HUES48 (cell line): Measurements from ENCODE around the gene DHRS7B.

Experiments used
- H3K27ac ChIP-seq: one replicate; pipeline ENCODE4 v1.7.0; 2013; ENCODE audit warnings: low read depth, low read length, inconsistent platforms
- H3K27me3 ChIP-seq: 2 replicates; pipeline ENCODE4 v1.6.1; 2013; ENCODE audit warnings: mild to moderate bottlenecking, low read length; ENCODE audit not compliant: control insufficient read depth, insufficient read depth
- H3K36me3 ChIP-seq: 2 replicates; pipeline ENCODE4 v1.6.1; 2013; ENCODE audit warnings: low read length; ENCODE audit not compliant: control insufficient read depth, insufficient read depth
- H3K4me1 ChIP-seq: 2 replicates; pipeline ENCODE4 v1.6.1; 2013; ENCODE audit warnings: mild to moderate bottlenecking, low read length; ENCODE audit not compliant: control insufficient read depth, insufficient read depth
- H3K4me3 ChIP-seq: 2 replicates; pipeline ENCODE4 v1.5.1; 2013; ENCODE audit warnings: mild to moderate bottlenecking, low read depth, low read length
- H3K9ac ChIP-seq: 2 replicates; pipeline ENCODE4 v1.6.1; 2013; ENCODE audit warnings: mild to moderate bottlenecking, low read depth, low read length, moderate library complexity
- H3K9me3 ChIP-seq: 2 replicates; pipeline ENCODE4 v1.6.1; 2013; ENCODE audit warnings: low read length; ENCODE audit not compliant: control insufficient read depth, insufficient read depth

Gene DHRS7B

GRCh38 chr17:21211825-21212479 lies 85.2 kb downstream of the DHRS7B start:
- Histone ChIP-seq H3K36me3 (peaks cover 31% of the 10 kb centered on the region), H3K27me3 (no peaks in the 10 kb centered on the region), H3K27ac (no peak overlapping the region), H3K9me3 (no peaks in the 10 kb centered on the region), H3K4me1 (peaks cover 20% of the 10 kb centered on the region), H3K4me3 (peak overlapping the region; percentile 94), H3K9ac (0 out of 2 replicates have a peak overlapping the region, but pooled peaks have one; percentile 31)

GRCh38 chr17:21212826-21213637 lies 86.3 kb downstream of the DHRS7B start:
- Histone ChIP-seq H3K27me3 (no peaks in the 10 kb centered on the region), H3K9ac (peak overlapping the region; percentile 97), H3K9me3 (no peaks in the 10 kb centered on the region), H3K4me1 (peaks cover 20% of the 10 kb centered on the region), H3K4me3 (peak overlapping the region; percentile 94), H3K27ac (peak overlapping the region; percentile 97), H3K36me3 (peaks cover 31% of the 10 kb centered on the region)

- H3K27ac ChIP-seq, result peak overlapping the region; percentile 97
- no peaks in the 10 kb centered on the region for H3K27me3 ChIP-seq
- H3K4me1 ChIP-seq, result peaks cover 20% of the 10 kb centered on the region
- H3K4me3 ChIP-seq, result peak overlapping the region; percentile 94
- peak overlapping the region; percentile 97 for H3K9ac ChIP-seq
- peaks cover 25% of the 10 kb centered on the region for H3K36me3 ChIP-seq
- H3K9me3 ChIP-seq, result no peaks in the 10 kb centered on the region
These were observed 86.9 kb downstream of the DHRS7B start for GRCh38 chr17:21213638-21214014.

- H3K27me3 ChIP-seq, result no peaks in the 10 kb centered on the region
- H3K9ac ChIP-seq, result peak within 1 kb of the TSS; percentile 97
- H3K36me3 ChIP-seq, result peaks cover 20% of the 10 kb centered on the region
- H3K4me3 ChIP-seq, result peak within 1 kb of the TSS; percentile 94
- H3K9me3 ChIP-seq, result no peaks in the 10 kb centered on the region
- H3K27ac ChIP-seq, result peak within 1 kb of the TSS; percentile 97
- H3K4me1 ChIP-seq, result peaks cover 20% of the 10 kb centered on the region
These were observed 87.4 kb downstream of the DHRS7B start, which contains the start of gene TMEM11 for GRCh38 chr17:21214015-21214776. Gene TMEM11 (minus strand): TSS chr17:21214161. CDS start chr17:21214152, 9 bp downstream.

GRCh38 chr17:21214777-21215541 lies 88.2 kb downstream of the DHRS7B start:
- Histone ChIP-seq H3K9me3 (no peaks in the 10 kb centered on the region), H3K9ac (peak overlapping the region; percentile 85), H3K27me3 (no peaks in the 10 kb centered on the region), H3K36me3 (peaks cover 13% of the 10 kb centered on the region), H3K27ac (peak overlapping the region; percentile 97), H3K4me1 (peaks cover 20% of the 10 kb centered on the region), H3K4me3 (peak overlapping the region; percentile 94)

GRCh38 chr17:21215935-21216334 lies 89.2 kb downstream of the DHRS7B start:
- Histone ChIP-seq H3K27me3 (no peaks in the 10 kb centered on the region), H3K4me1 (peaks cover 20% of the 10 kb centered on the region), H3K27ac (no peak overlapping the region), H3K4me3 (no peak overlapping the region), H3K36me3 (peaks cover 3% of the 10 kb centered on the region), H3K9ac (no peak overlapping the region), H3K9me3 (no peaks in the 10 kb centered on the region)

- Histone ChIP-seq H3K9me3 (no peaks in the 10 kb centered on the region), H3K4me1 (peaks cover 11% of the 10 kb centered on the region), H3K27me3 (no peaks in the 10 kb centered on the region), H3K27ac (no peak overlapping the region), H3K36me3 (no peaks in the 10 kb centered on the region), H3K4me3 (no peak overlapping the region), H3K9ac (no peak overlapping the region)
These were observed 90.6 kb downstream of the DHRS7B start for GRCh38 chr17:21217346-21217745.

GRCh38 chr17:21218101-21218500 lies 91.3 kb downstream of the DHRS7B start:
- Histone ChIP-seq H3K27me3 (no peaks in the 10 kb centered on the region), H3K9me3 (no peaks in the 10 kb centered on the region), H3K36me3 (no peaks in the 10 kb centered on the region), H3K27ac (no peak overlapping the region), H3K9ac (no peak overlapping the region), H3K4me3 (no peak overlapping the region), H3K4me1 (peaks cover 4% of the 10 kb centered on the region; the same call in 1 of the 2 replicates)

- Histone ChIP-seq H3K4me1 (peaks cover 4% of the 10 kb centered on the region; the same call in 1 of the 2 replicates), H3K9me3 (no peaks in the 10 kb centered on the region), H3K9ac (no peak overlapping the region), H3K27me3 (no peaks in the 10 kb centered on the region), H3K27ac (no peak overlapping the region), H3K36me3 (no peaks in the 10 kb centered on the region), H3K4me3 (no peak overlapping the region)
These were observed 92.1 kb downstream of the DHRS7B start for GRCh38 chr17:21218831-21219380.

GRCh38 chr17:21223086-21223485 lies 96.3 kb downstream of the DHRS7B start:
- Histone ChIP-seq H3K36me3 (no peaks in the 10 kb centered on the region), H3K9ac (no peak overlapping the region), H3K27me3 (no peaks in the 10 kb centered on the region), H3K4me1 (no peaks in the 10 kb centered on the region), H3K4me3 (no peak overlapping the region), H3K27ac (no peak overlapping the region), H3K9me3 (no peaks in the 10 kb centered on the region)
